D721Med (cell line): ENCODE results near the gene ERC2.
A peak's percentile ranks its signal among the peaks of the same experiment; 100 is the strongest.

Experiments
- DNase-seq: peaks from one replicate; pipeline ENCODE4 v3.0.0; 2011; ENCODE audit warnings: low spot score; ENCODE audit not compliant: insufficient read length
- FAIRE-seq: peaks from 2 replicates; lab custom pipeline; 2011; peaks lifted over from hg19 to GRCh38; lab: Jason Lieb, UNC
- TF ChIP-seq, protein P1 (sequence below): IDR thresholded peaks from 2 replicates; pipeline ENCODE4 v1.5.1; 2012; ENCODE audit warnings: mild to moderate bottlenecking, control low read depth; ENCODE audit not compliant: insufficient read depth; ENCODE audit errors: missing control alignments

ERC2 gene

DNA sequence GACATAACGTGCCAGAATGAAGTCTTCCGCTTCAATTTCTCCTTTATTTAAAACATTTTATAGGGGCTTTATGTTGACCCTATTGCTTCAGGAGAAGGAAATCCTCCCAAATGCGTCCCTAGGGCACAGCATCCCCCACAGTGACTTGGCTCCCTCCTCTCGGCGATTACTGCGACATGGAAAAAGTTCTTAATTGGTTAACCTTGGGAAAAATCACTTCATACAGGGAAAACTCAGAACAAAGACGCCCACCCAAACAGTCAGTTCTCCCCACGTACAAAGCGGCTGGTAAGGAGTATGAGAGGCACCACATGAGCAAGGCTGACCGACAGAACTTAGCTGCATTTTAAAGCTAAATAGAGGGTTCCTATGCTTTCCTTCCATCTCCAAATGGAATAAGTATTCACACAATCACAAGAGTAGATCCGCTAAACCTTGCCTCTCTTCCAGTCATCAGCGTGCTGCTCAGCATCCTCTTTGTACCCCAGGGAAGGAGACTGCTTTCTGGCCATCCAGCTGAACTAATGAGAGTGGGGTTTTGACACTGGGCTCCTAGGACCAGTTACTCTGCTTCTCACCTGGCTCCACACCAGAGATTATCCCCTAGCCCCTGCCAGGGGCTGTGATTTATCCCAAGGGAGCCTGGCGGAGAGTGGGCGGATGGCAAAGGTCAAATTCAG lies 565.9 kb downstream of the ERC2 start:
- TF ChIP-seq, protein P1, sequence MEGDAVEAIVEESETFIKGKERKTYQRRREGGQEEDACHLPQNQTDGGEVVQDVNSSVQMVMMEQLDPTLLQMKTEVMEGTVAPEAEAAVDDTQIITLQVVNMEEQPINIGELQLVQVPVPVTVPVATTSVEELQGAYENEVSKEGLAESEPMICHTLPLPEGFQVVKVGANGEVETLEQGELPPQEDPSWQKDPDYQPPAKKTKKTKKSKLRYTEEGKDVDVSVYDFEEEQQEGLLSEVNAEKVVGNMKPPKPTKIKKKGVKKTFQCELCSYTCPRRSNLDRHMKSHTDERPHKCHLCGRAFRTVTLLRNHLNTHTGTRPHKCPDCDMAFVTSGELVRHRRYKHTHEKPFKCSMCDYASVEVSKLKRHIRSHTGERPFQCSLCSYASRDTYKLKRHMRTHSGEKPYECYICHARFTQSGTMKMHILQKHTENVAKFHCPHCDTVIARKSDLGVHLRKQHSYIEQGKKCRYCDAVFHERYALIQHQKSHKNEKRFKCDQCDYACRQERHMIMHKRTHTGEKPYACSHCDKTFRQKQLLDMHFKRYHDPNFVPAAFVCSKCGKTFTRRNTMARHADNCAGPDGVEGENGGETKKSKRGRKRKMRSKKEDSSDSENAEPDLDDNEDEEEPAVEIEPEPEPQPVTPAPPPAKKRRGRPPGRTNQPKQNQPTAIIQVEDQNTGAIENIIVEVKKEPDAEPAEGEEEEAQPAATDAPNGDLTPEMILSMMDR: no peak
- no peak for FAIRE-seq
- no peak for DNase-seq

DNA sequence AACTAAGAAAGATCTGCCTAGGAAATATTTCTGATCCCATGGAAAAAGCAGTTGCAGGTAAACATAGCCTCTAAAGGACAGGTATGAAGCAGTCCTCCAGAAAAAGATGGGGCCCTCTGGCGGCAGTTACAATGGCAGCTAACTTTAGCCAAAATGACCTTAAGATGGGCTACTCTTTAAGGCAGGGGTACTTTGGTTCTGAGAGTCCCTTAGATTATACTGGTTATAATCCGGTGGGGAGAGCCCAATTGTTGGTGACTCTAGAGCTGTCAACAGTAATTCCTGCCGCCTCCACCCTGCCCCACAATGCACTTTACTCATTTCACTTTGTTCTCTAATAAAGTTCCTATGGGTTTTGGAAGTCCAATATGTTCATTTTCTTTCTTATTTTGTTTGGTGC lies 568.4 kb downstream of the ERC2 start:
- TF ChIP-seq, protein P1: no peak
- DNase-seq (no peak), FAIRE-seq (no peak)

DNA sequence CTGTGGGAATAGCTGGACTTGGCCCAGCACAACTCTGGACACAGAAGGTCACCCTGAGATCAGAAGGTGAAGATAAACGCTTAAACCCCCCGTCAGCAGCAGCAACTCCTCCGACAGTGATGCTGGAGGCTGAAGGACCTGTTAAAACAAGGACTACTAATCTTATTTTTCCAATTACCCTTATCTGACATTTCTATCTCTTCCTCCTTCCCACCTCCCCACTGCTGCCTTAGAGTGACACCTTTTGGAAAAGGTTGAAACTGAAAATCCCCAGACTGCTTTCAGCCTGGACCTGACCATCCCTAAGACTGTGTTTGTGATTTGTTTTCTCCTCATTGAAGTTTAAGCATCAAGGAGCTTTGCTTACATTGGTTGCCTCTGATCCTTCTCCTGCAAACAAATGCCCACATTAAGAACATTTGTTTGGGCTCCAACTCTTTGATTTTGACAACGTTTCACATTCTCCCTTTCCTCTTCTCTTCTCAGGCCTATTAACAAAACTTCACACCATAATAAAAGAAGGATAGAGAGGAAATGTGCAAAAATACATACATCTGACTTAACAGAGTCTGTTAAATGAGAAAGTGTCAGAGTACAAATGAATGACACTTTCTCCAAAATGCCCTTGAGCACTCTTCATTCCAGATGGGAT lies 570.6 kb downstream of the ERC2 start:
- DNase-seq (no peak), FAIRE-seq (no peak)

DNA sequence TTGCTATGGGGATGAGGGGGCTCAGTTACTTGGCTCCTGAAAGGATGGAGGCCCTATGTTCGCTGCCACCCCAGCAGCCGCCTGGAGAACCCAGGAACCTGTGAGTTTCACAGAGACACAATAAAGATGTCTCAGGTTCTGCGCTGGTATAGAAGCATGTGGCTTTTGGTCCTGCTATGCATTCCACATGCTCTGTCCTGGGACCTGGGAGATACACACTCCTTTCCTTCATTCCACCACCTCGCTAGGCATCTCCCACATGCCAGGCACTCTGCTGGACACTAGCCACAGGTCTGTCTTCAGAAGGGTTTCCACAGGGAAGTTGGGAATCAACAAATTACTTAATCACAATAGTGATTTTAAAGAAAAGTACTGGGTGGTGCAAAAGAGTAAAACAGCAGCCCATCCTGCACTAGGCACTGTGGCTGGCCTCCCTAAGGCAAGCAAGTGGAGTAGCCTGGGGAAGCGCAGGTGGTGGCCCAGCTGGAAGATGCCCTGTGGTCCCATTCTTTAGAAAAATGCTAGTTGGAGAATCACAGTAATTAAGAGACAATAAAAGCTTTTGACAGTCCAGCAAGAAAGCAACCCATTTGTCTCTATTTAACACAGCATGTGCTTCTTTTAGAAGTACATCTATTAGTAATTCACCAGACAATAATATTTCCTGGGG lies 572.2 kb downstream of the ERC2 start:
- DNase-seq (no peak), FAIRE-seq (no peak)
- TF ChIP-seq, protein P1: no peak

More for the DNA sequence above, 570.6 kb downstream of the ERC2 start:
- TF ChIP-seq, protein P1: peak; percentile 40

DNA sequence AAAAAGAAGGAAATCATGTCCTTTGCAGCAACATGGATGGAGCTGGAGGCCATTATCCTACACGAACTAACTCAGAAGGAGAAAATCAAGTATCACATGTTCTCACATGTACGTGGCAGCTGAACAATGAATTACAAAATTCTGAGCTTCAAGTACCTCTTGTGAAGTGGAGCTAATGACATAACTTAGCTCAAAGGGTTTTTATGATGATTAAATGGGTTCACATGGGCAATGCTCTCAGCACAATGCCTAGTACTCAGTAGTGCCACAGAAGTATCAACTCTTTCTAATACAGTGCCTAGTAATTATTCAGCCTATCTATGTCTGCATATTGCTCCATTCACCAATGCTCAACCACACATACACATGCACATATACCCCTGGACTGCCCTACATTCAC lies 573.7 kb downstream of the ERC2 start:
- FAIRE-seq (no peak), DNase-seq (no peak)
- TF ChIP-seq, protein P1: no peak

DNA sequence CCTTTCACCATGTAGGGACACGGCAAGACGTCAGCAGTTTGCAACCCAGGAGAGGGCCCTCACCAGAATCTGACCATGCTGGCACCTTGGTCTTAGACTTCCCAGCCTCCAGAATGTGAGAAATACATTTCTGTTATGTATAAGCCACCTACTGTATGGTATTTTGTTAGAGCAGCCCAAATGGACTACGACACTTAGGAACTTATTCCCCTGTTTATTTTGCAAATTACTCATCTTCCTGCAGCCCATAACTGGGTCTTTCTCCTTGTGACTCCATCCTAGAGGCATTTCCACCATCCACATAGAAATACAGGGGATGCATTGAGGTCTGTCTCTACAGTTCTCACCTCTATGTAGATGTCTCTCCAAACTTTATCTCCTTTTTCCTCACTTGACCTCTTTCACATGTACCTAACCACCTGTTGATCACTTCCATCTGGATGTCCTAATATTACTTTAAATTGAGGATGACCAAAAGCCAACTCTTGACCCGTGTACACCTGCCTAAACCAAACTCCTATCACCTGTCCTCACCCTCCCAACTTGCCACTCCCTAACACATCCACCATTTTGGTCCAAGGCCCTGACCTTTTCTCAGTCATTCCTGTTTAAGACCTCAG lies 575.1 kb downstream of the ERC2 start:
- no peak for DNase-seq
- no peak for FAIRE-seq
- TF ChIP-seq, protein P1: no peak
